Central memory CD4-positive, alpha-beta T cell (primary cell): ENCODE measurements around the gene SORD.
"Not testable (repeated sequence)": the region's sequence is repeated elsewhere in the genome, so short reads cannot be mapped to it uniquely, and the experiment has no call there.

Source experiments
- DNase-seq: peaks from one replicate; pipeline ENCODE4 v3.0.0; 2022

Gene SORD

DNA sequence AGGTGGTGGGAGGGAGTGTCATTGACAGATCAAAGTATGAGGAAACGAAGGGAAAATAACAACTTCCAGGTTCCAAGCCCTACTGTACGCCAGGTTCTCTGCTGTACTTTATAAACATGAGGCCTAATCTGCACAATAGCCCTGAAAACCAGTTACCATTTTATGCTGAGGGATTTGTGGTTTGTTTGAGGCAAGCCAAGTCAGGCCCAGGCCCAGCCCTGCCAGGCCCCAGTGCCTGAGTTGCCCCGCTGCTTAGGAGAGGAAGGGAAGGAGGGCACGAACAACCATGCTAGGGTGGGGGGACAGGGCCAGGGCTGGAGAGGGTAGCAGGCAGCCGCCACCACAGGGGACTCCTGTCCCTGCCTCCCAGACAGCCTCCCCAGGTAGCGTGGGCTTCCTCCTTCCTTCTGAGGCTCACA, 47.0 kb downstream of the SORD start:
- DNase-seq, result not testable (repeated sequence)

DNA sequence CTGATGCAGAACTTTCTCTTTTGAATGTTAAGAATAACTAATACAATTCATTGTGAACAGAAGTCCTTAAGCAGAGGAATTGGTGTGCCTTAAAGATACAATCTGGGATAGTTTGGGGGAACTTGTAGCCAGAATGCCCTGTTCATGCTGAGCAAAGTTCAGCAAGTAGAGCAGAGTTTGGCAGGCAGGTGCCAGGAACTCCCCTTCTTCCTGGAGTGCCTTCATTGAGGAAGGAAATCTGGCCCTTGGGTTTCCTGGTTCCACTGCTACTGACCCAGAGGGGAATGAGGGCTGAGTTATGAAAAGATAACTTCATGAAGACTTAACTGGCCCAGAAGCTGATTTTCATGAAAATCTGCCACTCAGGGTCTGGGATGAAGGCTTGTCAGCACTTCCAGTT, 50.6 kb downstream of the SORD start:
- not testable (repeated sequence) for DNase-seq

DNA sequence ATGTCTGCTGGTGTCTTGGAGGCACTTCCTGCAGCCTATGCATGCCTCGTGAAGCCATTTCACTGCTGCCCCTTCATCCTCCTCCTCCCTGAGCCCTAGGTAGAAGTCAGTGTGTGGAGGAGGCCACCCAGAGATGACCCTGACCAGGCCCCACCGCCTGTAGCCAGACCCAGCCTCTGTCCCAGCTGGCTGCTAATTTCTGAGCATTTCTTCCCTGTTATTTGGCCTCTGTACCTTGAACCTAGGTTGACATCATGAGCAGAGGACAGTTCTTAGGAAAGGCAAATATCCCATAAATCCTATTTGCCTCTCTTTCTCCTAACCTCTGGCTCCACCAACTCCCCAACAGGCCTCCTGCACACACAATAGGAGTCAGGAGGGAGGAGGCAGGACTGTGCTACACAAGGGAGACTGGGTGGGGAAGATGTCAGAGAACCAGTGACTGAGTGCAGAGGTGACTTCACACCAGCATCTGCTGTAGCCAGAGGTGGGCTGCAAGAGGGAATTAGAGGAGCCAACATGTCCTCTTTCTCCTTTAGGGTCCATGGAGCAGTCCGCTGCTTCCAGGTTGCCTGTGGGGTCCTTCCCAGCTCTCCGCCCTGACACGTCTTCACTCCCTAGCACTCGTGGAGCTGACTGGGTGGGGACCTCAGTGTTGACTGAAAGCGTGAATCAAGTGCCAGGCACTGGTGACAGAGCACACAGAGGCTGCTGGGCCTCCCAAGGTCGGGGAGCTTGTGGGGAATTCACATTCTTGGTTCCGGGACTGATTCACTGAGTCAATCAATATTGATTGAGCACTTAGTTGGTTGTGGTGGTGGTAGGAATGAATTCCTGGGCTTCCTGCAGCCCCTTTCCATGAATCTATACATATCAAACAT, 52.7 kb downstream of the SORD start:
- DNase-seq, result not testable (repeated sequence)

DNA sequence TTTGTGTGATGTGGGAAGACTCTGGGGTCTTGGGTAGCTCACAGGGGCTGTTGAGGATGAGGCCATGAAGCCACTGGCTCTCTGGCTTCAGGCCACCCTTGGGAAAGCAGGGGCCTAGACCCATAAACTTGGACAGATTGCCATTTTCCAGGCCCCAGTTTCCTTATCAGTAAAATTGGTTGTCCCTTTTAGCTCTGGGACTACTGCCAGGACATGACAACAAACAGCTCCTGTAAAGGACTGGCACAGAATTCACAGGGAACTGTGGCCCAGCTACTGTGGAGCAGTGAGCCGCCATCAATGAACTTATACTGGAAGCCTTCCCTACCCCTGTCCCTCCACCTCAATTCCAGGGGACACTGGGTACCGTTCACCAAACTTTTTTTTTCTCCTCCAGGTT, 54.4 kb downstream of the SORD start:
- not testable (repeated sequence) for DNase-seq

DNA sequence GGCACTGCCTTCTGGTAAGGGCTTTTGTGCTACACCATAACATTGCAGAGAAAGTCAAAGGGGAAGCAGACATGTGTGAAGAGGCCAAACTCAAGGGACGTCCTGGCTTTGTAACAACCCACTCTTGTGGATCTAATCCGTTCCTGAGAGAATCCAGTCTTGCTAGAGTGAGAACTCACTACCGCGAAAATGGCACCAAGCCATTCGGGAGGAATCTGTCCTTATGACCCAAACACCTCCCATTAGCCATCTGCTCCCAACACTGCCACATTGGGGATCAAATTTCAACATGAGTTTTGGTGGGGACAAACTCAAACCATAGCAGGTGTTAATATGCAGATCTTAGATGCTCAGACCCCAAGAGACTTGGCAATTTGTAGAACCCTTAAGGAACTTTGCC, 56.2 kb downstream of the SORD start:
- DNase-seq, result not testable (repeated sequence)

DNA sequence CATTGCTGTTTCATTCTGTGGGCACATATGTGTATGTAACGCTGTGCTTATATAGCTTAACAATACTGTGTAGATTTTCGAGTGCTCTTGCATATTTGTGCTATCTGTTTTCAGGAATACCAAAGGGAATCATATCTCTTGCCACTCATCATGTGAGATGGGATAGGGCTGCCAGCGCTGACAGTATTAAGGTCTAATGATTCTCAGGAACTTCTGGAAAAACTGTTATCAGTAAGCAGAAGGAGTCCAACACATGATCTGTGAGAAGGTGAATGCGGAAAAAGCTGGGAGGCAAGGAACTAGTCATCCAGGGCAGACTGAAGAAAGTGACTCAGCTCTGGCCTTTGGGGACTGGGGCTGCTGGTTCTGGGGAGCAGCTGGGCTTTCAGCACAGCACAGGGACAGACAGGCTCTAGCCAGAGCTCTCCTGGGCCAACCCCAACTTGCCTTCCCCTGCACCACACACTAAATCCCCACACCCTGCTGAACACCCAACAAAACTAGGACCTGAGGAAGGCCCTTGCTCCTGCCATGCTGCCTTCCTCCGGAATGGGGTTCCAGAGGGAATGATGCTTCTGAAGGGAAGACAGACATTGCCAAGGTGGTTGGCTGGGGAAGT, 56.7 kb downstream of the SORD start:
- not testable (repeated sequence) for DNase-seq

DNA sequence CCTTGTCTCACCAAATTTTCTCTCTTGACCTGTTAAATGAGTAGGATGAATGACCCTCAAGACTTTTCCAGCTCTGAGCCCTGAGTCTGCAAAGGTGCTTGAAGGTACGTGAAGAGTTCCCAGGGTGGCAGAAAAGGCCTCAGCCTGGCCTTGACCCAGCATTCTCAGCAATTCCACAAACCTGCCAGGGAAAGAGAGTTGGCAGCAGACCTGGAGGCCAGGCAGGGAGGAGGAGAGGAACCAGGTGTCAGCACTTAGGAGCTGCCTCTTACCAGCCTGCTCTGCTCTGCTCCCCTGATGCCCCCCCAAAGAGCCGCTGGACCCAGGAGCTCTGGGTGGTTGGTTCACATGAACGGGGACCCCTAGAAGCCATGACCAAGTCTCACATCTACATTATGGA, 57.6 kb downstream of the SORD start:
- DNase-seq, result not testable (repeated sequence)

DNA sequence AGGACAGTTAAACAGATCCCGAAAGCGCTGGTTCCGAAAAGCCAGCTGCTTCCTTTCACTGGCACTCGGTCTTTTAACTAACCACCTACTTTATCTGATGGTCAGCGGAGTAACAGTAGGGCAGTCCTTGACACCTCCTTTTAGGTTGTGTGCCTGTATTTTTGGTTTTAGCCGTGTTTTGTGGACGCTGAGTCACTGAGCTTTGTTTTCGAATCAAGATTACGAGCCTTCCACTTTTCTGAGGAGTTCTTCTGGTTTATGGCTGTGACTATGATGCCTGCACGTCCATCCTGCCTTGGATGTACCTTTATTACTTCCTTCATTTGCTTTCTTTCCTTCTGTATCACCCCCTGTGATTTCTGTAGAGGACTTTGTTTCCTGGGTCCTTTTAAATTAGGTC, 59.4 kb downstream of the SORD start:
- DNase-seq, result not testable (repeated sequence)

DNA sequence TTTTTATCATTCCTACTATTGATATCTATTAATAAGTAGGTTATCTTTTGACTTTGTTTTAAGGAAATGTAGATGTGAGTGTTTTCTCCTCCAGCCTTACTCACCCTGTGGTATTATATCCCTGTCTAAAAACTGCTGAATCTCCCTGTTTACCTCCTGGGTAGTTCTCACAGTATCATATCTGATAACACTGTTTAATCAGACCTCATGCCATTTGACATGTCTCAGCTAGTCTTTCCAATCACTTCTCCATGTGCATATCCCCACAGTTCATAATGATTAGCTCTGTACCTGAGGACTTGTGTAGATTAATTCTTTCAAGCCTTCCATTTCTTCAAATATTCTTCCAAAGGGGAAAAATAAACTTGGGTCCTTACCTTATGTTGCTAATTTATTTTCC, 60.2 kb downstream of the SORD start:
- DNase-seq, result no peak

DNA sequence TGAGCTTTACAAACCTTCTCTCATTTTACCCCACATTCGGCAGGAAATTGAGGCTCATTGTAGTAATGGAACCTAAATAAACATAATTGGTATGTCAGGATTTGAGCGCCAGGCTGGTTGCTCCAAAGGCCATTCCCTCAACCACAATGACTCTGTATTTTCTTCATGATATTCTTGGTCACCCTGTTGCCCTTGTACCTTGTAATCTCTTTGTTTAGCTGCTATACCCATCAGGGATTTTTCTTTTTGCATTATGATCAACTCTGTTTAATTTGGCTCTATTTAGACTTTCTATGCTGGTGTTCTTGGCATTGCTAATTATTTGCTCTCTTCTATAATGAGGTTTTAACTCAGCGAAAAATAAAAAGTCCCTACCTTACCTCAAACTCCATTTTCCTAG, 61.2 kb downstream of the SORD start:
- no peak for DNase-seq

DNA sequence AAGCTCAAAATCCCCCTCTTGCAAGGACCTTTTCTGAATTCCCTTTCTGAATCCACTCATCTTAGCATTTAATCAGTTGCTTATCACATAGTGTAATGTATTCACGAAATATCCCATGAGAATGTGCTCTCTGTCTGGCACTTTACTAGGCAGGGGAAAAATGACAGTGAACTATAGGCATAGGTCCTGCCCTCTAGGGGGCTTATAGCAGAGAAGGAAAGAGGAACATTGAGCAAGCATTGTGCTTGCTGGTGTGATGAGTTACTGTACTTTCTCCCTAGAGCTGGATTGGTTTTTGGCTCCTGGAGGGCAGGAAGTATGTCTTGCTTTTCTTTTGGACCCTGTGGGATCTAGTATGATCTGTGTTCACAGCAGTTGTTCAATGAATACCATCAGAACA, 64.5 kb downstream of the SORD start:
- DNase-seq, result no peak

DNA sequence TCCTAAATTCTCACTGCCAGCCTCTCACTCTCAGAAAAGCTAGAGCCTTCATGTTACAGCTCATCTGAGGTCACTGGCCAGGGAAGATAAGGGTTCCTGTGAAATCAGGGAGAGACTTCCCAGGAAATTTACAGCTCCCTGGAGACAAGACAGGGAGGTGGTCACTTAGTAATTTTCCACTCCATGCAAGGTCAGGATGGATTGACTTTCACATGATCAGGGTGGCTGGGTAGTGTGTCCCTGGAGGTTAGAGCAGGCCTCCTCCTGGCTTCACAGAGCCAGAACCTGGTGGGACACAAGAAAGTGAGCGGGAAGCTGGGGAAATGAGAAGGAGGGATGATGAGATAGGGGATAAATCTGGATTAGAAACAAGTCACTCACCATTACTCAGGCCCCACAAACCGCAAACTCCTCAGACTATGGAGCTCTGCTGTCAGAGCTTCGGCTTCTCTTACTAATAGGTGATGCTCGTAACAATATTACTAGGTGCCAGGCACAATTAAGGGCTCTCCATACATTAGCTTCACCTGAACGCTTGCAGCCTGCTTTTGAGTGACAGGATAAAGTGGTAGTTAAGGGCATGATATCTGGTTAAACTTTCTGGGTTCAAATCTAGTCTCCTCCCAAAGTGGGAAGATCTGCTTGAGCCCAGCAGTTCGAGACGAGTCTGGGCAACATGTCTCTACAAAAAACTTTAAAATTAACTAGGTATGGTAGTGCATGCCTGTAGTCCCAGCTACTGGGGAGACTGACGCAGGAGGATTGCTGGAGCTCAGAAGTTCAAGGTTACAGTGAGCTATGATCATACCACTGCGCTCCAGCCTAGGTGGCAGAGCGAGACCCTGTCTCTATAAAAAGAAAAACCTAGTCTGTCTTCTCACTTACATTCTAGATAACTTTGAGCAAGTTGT, 66.1 kb downstream of the SORD start:
- no peak for DNase-seq

DNA sequence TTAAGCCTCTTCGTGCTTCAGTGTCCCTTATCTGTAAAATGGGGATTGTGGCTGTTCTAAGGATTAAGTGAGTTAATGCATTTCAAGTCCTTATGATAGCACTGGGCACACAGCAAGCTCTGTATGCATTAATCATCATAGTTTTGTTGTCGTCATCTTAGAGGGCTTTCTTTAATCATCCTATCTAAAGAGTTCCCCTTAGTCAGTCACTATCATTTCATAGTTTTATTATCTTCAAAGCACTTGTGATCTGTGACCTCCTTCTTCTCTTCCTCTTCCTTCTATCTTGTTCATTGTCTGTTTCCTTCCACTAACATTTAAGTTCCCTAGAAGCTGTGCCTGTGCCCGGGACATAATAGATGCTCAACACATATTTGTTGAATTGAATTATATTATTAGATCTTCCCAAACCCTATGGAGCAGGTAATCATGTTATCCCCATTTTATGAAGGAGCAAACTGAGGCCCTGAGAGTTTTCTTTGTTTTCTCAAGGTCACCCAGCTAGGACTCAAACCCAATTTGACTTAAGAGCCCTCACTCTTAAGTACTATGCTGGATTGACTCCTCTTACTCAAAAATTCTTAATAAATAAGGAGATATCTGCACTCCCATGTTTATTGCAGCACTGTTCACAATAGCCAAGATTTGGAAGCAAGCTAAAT, 66.8 kb downstream of the SORD start:
- DNase-seq, result no peak

DNA sequence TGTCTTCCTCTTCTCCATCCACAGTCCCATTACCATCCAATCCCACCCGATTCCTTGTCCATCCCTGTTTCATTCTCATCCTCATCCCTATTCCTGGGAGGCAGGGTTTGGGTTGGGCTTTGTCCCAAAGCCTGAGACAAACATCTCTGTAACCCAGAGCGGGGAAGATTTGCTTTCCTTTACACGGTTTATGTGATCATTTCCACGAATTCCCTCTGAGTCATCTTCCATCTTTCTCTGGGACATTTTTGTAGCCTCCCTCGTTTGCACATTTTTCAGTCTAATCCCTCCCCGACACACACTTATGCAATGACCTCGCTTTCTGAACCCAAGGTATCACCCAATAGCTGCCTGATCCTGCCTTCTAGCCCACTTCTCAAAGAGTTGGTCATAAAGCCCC, 68.2 kb downstream of the SORD start:
- DNase-seq, result no peak

DNA sequence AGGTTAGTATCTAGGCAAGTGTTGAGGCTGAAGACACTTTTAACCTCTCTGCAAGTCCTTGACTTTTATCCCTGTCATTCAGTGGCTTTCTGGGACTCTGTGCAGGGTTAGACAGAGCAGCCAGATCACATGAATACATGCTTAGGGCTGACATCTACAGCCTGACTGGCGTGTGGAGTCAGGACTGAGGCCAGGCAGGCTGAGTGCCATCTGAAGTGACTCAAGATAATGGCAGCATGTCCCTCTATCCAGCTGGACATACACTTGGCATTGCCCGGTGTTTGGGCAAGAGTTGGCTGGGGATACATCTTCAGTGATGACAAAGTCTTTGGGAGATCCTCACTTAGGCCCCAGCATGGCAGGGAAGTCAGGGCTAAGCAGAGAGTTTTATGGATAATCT, 68.6 kb downstream of the SORD start:
- DNase-seq, result no peak

DNA sequence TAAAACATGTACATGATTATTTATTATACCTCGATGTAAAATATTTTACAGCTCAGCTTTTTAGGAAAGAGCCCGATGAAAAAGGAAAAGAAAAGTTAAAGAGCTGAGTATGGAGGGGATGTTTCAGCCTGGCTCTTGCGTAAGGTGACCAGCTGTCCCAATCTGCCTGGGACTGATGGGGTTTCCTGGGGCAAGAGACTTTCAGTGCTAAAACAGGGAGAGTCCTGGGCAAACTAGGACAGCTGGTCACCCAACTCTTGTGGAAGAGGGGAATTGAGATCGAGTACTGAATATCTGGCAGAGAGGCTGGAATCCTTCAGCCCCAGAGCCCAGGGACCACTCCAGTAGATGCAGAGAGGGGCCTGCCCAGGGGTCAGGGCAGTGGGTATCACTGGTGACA, 70.0 kb downstream of the SORD start:
- no peak for DNase-seq

DNA sequence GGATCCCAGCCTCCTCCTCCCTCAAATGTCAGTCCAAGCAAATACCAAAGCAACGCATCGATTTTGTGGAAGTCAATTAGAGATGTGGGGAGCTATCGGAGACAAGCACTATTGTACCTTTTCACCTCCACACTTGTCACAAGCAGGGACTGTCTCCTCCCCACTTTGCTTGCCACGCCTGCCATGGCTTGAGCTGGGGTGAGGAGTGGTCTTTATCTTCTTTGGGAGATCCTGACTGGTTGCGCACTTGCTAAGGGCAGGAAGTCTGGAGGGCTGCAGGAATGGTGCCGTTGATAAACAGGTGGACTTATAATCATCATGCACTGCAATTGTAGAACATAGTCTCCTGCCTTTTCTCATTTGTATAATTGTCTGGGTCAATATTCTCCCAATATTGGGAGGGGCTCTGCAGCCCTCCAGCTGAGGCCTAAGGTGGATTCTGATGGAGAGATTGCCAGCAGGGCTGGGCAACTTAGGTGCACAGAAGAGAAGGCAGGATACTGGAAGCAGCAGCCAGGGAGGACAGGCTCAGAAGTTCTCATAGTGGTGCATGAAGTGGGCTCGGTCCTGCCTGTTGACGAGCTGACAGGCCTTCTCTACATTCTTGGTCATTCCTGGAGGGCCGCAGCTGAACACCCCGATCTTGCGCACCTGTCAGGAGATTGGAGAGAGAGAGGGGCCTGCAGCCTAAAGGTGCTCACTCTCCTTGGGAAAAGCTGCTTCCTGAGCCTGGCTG, 70.8 kb downstream of the SORD start:
- no peak for DNase-seq

DNA sequence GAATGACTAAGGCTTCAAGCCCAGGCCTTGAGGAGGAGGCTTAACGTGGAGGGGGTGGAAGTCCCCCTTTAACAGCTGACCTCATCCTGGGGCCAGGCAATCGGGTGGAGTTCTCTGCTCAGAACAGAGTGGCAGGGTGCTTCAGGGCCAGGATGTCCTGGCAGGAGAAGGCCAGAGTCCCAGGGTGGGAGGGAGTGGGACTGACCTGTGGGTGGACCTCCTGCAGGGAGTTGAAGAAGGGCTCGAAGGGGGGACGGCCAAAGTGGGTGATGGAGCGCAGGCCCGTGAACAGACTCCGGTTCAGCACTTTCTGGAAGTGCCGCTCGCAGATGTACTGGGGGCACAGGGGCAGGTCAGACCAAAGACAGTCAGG, 71.3 kb downstream of the SORD start:
- no peak for DNase-seq

DNA sequence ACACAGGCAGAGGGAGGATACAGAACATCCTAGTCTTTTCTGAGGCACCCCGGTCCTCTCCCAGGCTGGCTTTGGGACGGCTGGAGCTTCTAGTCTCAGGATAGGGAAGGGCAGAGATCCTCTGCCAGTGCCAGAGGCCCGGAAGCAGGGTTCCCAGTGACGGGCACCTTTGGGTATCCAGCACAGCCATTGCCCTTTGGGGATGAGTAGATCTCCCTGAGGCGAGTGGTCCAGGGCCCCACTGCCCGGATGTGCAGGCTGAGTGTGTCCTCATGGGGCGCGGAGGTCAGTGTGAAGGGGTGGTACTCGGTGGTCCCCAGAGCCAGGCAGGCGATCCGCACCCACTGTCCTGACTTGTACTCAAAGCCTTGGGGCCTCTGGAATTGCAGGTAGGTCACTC, 72.7 kb downstream of the SORD start:
- no peak for DNase-seq

DNA sequence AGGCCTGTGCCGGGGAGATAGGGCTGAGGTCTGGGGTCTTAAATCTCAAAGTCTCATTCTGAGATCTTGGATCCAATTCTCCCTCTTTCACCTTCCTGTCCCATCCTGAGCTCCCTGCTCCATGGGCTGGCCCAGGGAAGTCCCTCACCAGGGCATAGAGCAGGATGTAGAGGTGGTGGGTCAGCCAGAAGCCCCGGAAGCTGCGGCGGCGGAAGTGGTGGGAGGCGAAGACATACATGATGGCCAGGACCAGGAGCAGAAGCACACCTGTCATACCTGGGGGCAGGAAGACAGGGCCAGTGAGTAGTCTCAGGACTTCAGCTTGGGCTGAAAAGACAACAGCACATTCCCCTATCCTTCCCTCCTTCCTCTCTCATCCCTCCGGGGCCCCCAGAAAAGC, 74.5 kb downstream of the SORD start:
- DNase-seq, result no peak

DNA sequence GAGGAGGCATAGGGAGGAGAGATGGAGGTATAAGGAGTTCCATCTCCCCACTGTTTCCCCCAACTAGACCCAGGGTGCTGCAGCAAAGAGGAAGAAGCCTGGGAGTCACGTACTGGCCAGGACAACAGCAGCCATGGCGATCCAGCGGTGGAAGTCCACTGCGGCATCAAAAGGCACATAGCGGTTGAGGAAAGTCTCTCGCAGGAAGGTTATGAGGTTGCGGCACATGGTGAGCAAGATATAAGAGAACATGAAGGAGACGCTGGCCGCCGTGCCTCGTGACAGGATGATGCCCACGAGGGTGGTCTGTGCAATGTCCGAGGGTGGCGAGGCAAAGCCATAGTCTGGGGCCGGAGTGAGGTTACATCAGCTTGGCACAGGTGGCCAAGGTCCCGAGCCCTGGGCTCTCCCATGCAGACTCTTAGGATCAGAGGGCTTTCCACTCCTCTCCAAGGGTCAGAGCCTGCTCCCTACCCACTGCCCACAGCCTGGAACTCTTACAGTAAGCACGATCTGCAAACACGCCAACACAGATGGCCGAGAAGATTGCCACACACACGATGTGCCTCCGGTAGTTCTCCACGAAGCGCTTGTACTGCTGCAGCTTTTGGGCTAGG, 76.7 kb downstream of the SORD start:
- DNase-seq, result no peak
